ENCODE results near the gene GKAP1. TPM values are rescaled to one million over a fixed set of nuclear protein-coding genes. Genes with fewer than 3 reads are reported as not detected.

GKAP1 gene
- polyA plus RNA-seq, 2 of the 4 experiments (the other 2 are of a cell fraction) = 6.5 to 16.1 TPM

- ChIA-PET POLR2A (no interaction called here), CTCF (interaction anchor here (1.3 kb wide), 1 partner anchor 10 kb away, joined by 3 read pairs; no protein-coding TSS in a partner anchor)
- Histone ChIP-seq H3K9me3 (no peaks in the 10 kb centered on the region; the same call in 2 of the 3 replicates), H3K4me3 (no peak overlapping the region), H3K27ac (no peak overlapping the region), H3K4me2 (no peak overlapping the region), H3K4me1 (no peaks in the 10 kb centered on the region)
- DNase-seq (ENCODE audit: low read depth in 1 of 2, low spot score in 1 of 2) (no peak), FAIRE-seq (no peak), ATAC-seq (no peak)
- WGBS (ENCODE audit: missing lambda C conversion rate) = 90% methylated on average over 1 of the region's 1 CpG
- TF ChIP-seq RAD21 (conservative IDR thresholded peaks at IDR 0.05 in 1 of 2, IDR thresholded peaks at IDR 0.05 in 1 of 2) (no peak), EHMT2 (IDR thresholded peaks at IDR 0.05; ENCODE audit: low read depth) (no peak), HOXB5 (CRISPR knock-in tag; IDR thresholded peaks at IDR 0.05) (no peak), ZNF302 (CRISPR knock-in tag; IDR thresholded peaks at IDR 0.05) (no peak), HES2 (IDR thresholded peaks at IDR 0.05) (no peak), TP53 (CRISPR knock-in tag; IDR thresholded peaks at IDR 0.05) (no peak), EP300 (IDR thresholded peaks at IDR 0.05) (no peak), NR3C1 (IDR thresholded peaks at IDR 0.05) (no peak), FOSB (CRISPR knock-in tag; IDR thresholded peaks at IDR 0.05) (no peak), CTCF (IDR thresholded peaks at IDR 0.05) (no peak), EHF (CRISPR knock-in tag; IDR thresholded peaks at IDR 0.05) (no peak), KDM1A (IDR thresholded peaks at IDR 0.05; ENCODE audit: low read depth) (no peak), FOXS1 (CRISPR knock-in tag; IDR thresholded peaks at IDR 0.05) (no peak), ESRRA (IDR thresholded peaks at IDR 0.05; ENCODE audit: borderline replicate concordance, low read length) (no peak), MYC (IDR thresholded peaks at IDR 0.05; ENCODE audit: borderline replicate concordance, low read length) (no peak), HMGXB4 (CRISPR knock-in tag; IDR thresholded peaks at IDR 0.05; ENCODE audit: borderline replicate concordance) (no peak), E2F6 (IDR thresholded peaks at IDR 0.05; ENCODE audit: borderline replicate concordance, low read depth) (no peak), ZSCAN20 (CRISPR knock-in tag; IDR thresholded peaks at IDR 0.05) (no peak), MAX (IDR thresholded peaks at IDR 0.05) (no peak), BCL3 (IDR thresholded peaks at IDR 0.05) (no peak)
Observed at GRCh38 chr9:83715221-83715620, 102.3 kb downstream of the GKAP1 start.

GRCh38 chr9:83714329-83714728 lies 103.2 kb downstream of the GKAP1 start:
- POLR2A ChIA-PET = no interaction called here
- Histone ChIP-seq H3K27ac (no peak overlapping the region), H3K9me3 (no peaks in the 10 kb centered on the region; the same call in 2 of the 3 replicates), H3K4me1 (no peaks in the 10 kb centered on the region), H3K4me2 (no peak overlapping the region), H3K4me3 (no peak overlapping the region)
- ATAC-seq (peak; percentile 47 to 54; a peak in 2 of 6 replicates), DNase-seq (ENCODE audit: low read depth in 1 of 2, low spot score in 1 of 2) (no peak), FAIRE-seq (no peak)
- CTCF ChIA-PET = interaction anchor here (1.3 kb wide), 1 partner anchor 11 kb away, joined by 3 read pairs; no protein-coding TSS in a partner anchor
- TF ChIP-seq RAD21 (conservative IDR thresholded peaks at IDR 0.05 in 1 of 2, IDR thresholded peaks at IDR 0.05 in 1 of 2) (peak in 1 of 2 experiments; percentile 25; a peak in 1 of 5 replicates), JUN (IDR thresholded peaks at IDR 0.05) (no peak), HOXA7 (CRISPR knock-in tag; IDR thresholded peaks at IDR 0.05) (no peak), POLR2A (IDR thresholded peaks at IDR 0.05; ENCODE audit: low read length) (no peak), MAFK (IDR thresholded peaks at IDR 0.05; ENCODE audit: partially characterized antibody) (no peak), CHD4 (IDR thresholded peaks at IDR 0.05; ENCODE audit: borderline replicate concordance) (no peak), ELK1 (IDR thresholded peaks at IDR 0.05; ENCODE audit: low read depth, low read length) (no peak), NR3C1 (IDR thresholded peaks at IDR 0.05) (no peak), CEBPB (IDR thresholded peaks at IDR 0.05) (peak; percentile 24 to 56; a peak in 2 of 4 replicates), CHD2 (IDR thresholded peaks at IDR 0.05; ENCODE audit: low read length, partially characterized antibody) (no peak), ESRRA (IDR thresholded peaks at IDR 0.05; ENCODE audit: borderline replicate concordance, low read length) (no peak), MAX (IDR thresholded peaks at IDR 0.05) (no peak), HOXB5 (CRISPR knock-in tag; IDR thresholded peaks at IDR 0.05) (no peak), NFE2L2 (conservative IDR thresholded peaks at IDR 0.05; ENCODE audit: low read length) (no peak)
- WGBS (ENCODE audit: missing lambda C conversion rate) = 30% methylated on average over 3 of the region's 3 CpGs

All from A549 (cell line).